Medulla oblongata (tissue), 1 donor: ENCODE results near the gene LHX4.

Experiments used
- DNase-seq: peaks from one replicate; pipeline ENCODE4 v3.0.0-alpha.2; 2015; ENCODE audit errors: extremely low spot score

Gene LHX4

DNA sequence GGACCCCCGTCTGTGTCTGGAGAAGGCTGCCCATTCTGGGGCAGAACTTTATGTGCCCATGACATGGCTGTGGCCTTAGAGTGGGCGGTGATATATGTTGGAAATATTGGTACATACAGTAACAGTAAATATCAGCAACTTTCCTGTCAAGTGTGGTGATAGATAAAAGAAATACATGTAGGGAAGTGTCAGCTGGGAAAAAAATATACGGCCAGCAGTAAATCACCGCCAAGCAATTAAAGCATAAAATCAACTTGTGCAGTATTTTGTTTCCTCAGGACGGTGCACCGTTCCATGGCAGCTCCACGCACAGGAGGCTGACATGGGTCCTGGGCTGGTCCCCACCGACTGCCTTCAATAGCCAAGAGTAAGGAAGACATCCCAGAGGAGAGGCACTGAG, 27.4 kb downstream of the LHX4 start:
- no peak for DNase-seq

GRCh38 chr1:180258290-180258689, 28.2 kb downstream of the LHX4 start:
- DNase-seq: no peak

DNA sequence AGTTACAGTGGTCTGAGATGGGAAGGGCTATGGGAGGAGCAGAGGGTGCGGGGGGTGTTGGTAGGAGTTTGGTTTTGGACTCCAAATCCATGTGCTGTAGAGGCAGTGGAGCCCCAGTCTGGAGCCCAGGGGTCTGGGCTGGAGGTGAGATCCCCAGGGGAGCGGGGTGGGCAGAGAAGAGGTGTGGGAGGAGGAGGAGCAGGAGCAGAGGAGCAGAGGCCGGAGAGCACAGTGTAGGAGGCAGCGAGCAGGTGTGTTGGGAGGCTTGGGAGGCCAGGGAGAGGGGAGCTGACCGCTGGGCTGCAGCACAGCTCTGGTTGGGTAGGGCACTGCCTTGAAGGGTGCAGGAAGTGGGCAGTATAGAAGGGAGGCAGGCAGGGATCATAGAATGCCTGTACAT, 28.9 kb downstream of the LHX4 start:
- no peak for DNase-seq

DNA sequence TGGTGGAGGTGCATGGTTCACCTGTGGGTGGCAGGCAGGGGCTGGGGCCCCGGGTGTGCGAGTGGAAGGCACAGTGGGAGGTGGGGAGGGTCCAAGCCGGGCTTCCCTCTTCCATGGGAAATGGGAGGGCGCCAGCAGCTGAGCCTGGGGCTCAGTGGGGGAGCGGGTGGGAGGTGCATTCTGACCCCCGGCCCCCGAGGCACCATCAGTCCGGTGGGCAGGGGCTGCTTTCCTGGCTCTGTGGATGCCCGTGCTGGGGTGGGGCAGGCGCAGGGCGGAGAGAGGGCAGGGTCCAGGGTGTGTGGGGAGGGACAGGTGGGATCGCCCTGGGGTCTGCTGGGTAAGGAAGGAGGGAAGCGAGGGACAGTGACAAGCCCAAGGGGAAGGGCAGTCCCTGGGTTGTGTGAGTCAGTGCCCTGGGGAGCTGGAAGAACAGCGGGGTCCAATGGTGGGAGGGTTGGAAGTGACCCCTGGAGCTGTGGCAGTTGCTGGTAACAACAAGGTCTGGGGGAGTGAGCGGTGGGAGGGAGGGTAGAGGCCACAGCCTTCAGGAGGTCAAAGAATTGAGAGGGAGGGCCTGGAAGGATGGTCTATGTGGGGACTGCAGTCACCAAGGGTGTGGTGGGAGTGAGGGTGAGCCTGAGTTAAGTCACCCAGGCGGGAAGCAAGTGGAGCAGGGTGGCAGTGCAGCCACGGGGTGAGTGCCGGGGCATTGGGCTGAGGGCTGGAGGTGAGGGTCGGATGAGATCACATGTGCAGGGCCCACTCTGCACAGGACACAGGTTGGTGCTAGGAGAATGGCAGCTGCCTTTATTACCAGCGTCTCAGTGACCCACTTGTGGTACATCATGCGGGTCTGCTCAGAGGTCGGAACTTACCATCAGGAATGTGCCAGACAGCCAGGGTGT, 29.6 kb downstream of the LHX4 start:
- no peak for DNase-seq

- no peak for DNase-seq
These were observed 30.5 kb downstream of the LHX4 start for GRCh38 chr1:180260541-180260940.

- DNase-seq: no peak
These were observed 31.0 kb downstream of the LHX4 start for GRCh38 chr1:180261030-180261429.

DNA sequence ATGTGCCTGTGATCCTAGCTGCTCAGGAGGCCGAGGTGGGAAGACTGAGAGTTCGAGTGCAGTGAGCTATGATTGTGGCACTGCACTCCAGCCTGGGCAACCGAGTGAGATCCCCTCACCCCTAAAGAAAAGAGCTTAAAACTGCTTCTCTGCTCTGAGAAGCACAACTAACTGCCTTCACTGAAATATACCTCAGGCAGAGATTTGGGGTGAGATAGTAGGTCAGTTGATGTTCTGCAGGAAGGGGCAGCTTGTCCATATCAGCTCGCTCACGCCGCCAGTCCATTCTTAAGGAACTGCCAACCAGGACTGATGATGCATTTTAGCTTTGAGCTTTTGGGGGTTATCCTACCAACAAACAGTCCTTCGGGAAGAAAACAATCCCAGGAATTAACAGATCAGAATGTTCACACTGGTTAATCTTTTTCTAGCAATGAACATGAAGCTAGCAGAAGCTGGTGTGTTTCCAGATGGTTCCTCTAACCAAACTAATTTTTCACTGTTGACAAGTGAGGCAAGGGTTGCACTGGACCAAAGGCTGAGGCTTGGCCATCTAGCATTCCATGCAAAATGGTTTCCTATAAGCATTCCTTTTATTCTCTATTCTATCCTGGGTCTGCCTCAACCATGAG, 31.6 kb downstream of the LHX4 start:
- DNase-seq: no peak

DNA sequence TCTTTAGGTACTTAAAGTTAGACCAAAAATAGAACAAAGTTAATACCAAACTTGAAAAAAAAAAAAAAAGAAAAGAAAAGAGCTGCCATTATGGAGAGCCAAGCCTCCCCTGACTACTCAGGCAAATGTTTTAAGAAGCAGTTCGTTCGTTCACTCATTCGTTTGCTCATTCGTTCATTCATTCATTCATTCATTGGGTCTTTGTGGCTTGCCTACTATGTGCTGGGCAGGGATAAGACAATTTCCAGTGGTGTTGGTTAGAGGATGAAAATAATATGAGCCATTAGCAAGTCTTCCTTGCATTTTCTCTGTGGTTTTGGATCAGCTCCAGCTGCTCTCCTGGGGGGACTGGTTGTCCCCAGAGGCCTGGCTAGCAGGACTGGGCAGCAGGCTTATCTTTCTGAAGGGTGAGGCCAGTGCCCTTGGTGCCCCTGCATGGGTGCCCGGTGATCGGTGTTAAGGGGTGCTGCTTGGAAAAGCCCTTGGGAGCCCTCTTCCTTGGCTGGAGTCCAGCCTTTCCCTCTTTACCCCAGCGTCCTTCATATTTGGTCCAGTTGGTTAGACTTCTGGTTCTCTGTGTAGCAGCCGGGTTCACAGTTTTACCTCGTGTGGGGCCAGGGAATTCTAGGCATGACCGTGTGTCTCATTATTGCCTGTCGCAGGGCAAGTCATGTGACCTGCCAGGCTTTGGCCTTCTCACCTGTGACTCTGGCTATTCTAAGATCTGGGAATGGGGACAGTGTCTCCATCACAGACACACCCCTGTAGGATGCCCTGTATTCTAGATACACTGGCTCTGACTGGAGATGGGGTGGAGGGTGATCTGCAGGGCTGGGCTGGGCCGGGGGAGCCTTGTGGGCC, 32.8 kb downstream of the LHX4 start:
- DNase-seq: no peak

- no peak for DNase-seq
These were observed 34.5 kb downstream of the LHX4 start for GRCh38 chr1:180264595-180264994.

GRCh38 chr1:180265201-180265600, 35.1 kb downstream of the LHX4 start:
- no peak for DNase-seq

DNA sequence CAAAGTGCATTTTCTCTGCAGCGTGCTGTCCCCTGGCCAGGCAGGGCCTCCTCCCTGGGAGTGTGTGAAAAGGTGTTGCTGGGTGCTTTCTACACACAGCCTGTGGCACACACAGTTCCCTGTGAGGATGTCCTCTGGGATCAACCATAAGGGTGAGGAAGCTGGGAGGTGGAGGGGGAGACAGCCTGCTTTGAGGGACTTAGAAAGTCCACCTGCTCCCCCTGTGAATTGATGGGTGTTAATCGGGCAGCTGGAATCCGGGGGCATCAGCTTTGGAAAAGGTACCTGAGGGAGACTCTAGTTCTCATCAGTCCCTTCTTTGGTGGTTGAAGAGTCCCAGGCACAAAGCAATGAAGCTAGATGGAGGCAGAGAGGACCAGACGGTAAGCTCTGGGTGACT, 35.8 kb downstream of the LHX4 start:
- no peak for DNase-seq

DNA sequence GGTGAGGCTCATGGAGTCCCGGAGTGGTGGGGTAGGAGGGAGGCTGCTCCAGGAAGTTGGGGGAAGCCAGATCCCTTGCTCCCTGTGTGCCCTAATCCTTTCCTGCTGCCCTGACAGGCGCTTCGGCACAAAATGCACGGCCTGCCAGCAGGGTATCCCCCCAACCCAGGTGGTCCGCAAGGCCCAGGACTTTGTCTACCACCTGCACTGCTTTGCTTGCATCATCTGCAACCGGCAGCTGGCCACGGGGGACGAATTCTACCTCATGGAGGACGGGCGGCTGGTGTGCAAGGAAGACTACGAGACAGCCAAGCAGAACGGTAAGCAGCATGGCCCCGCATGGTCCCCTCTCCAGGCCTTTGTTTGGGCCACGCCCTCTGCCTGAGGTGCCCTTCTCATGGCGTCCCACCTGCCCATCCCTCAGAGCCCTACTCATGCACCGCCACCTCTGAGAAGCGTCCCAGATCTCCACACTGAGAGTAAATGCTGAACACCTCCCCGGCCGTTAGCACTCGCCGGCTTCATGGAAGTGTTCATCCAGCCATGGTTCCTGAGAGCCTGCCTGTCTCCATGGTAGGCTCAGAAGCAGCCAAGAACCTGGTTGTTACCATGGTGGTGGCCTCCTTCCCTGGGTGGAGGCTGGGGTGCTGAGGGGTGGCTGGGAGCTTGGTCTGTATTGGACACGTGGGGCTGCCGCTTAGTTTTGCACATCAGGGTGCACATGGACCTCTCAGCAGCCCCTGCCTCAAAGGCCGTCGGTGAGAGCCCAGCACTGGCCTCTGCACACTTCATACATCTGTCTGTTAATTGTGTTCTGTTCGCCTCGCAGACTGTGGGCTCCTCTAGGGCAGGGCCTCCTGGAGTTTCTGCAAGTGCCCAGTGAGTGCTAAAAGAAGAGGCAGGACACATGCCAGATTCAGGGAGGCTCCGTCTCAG, 36.5 kb downstream of the LHX4 start:
- no peak for DNase-seq

GRCh38 chr1:180267211-180267561, 37.1 kb downstream of the LHX4 start:
- DNase-seq: no peak

DNA sequence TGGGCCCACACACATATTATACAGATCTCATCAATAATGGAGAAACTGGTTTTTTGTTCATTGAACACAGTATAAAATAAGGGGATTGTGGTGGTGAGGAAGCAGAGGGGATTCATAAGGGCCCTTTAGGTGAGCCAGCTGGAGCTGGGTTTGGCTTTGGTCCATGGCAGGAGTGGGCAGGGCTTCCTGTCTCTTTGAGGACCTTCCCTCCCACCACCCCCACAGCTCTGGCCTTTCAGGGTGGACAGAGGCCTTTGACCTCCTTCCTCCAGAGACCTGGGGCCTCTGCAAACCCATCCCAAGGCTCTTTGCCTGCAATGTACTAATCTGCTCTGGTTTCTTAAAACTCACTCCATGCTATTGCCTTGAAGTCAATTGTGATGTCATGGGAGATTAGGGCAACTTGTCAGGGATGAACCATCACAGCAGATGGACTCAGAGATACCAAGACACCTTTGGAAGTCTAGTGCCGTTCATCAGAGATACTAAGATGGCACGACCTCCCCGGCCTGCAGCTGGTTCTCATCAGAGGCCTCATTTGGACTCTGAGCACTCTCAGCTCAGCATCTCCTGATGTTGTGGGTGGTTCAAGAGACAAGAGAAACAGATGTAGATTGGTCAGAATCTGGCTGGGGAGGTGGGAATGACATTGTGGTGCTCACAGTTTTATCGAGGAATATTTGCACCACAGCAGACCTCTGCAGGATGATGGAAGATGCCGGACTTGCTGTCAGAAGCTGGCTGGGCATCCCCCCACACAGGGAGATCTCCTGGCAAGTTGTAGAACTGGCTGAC, 37.9 kb downstream of the LHX4 start:
- no peak for DNase-seq

- no peak for DNase-seq
These were observed 38.6 kb downstream of the LHX4 start for GRCh38 chr1:180268556-180269075.

- no peak for DNase-seq
These were observed 39.8 kb downstream of the LHX4 start for GRCh38 chr1:180269645-180270529.

DNA sequence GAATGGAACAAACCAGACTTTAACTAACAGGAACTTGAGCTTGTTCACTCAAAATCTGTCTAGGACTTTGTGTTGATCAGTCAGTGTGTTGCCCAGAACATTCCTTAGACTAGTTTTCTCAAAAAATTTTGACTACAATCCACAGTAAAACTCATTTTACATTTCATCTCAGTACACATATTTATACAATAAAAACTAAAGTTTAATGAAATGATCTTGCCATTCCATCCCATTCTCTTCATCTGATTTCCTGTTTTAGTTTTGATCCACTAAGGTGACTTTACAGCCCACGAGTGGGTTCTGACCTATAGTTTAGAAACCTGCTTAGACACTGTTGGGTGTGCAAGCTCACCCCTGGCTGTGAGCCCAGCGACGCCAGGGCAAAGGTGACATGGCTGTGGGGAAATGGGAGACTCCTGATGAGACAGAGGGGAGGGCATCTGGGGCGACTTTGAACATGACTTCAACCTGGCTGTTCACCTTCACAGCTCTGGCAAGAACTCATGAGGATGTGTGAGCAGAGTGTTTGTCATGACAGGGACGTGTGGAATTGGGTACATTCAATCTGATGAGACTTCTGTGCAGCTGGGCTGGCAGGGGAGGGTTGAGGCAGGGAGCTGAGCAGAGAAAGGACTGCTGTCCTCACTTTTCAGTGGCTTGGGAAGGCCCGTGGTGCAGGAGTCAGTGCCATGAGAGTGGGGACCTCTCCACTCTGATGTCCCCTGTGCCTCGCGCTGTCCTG, 40.6 kb downstream of the LHX4 start:
- no peak for DNase-seq
